Nephron progenitor cell (in vitro differentiated cells): ENCODE measurements around the gene TSPAN5.

Experiments used
- DNase-seq: peaks from one replicate; pipeline ENCODE4 v3.0.0; 2021
- H3K27ac Mint-ChIP-seq: 2 replicates; pipeline ENCODE4 v1.8.0; 2021; ENCODE audit warnings: mild to moderate bottlenecking, moderate library complexity, mixed read lengths
- H3K27me3 Mint-ChIP-seq: 2 replicates; pipeline ENCODE4 v1.8.0; 2021; ENCODE audit warnings: mild to moderate bottlenecking, low read depth, mixed read lengths; ENCODE audit not compliant: poor library complexity
- H3K36me3 Mint-ChIP-seq: 2 replicates; pipeline ENCODE4 v1.8.0; 2021; ENCODE audit warnings: low read depth, mixed read lengths
- H3K4me1 Mint-ChIP-seq: 2 replicates; pipeline ENCODE4 v1.8.0; 2021; ENCODE audit warnings: mixed read lengths
- H3K4me3 Mint-ChIP-seq: 2 replicates; pipeline ENCODE4 v1.8.0; 2021; ENCODE audit warnings: mild to moderate bottlenecking, moderate library complexity, mixed read lengths
- H3K9me3 Mint-ChIP-seq: 2 replicates; pipeline ENCODE4 v1.8.0; 2021; ENCODE audit warnings: mild to moderate bottlenecking, moderate library complexity, mixed read lengths
- TF ChIP-seq, protein P1 (sequence below): fragments of 200-600 bp; sonication (generic); IDR thresholded peaks from 2 replicates; pipeline ENCODE4 v1.5.0; 2021; ENCODE audit warnings: antibody characterized with exemption

TSPAN5 gene

GRCh38 chr4:98632258-98632657 lies 26.2 kb downstream of the TSPAN5 start:
- peak overlapping the region; percentile 50 for H3K27ac Mint-ChIP-seq
- peaks cover 47% of the 10 kb centered on the region for H3K4me1 Mint-ChIP-seq
- no peaks in the 10 kb centered on the region for H3K27me3 Mint-ChIP-seq
- peaks cover 34% of the 10 kb centered on the region for H3K36me3 Mint-ChIP-seq
- H3K9me3 Mint-ChIP-seq: peaks cover 18% of the 10 kb centered on the region
- TF ChIP-seq, protein P1, sequence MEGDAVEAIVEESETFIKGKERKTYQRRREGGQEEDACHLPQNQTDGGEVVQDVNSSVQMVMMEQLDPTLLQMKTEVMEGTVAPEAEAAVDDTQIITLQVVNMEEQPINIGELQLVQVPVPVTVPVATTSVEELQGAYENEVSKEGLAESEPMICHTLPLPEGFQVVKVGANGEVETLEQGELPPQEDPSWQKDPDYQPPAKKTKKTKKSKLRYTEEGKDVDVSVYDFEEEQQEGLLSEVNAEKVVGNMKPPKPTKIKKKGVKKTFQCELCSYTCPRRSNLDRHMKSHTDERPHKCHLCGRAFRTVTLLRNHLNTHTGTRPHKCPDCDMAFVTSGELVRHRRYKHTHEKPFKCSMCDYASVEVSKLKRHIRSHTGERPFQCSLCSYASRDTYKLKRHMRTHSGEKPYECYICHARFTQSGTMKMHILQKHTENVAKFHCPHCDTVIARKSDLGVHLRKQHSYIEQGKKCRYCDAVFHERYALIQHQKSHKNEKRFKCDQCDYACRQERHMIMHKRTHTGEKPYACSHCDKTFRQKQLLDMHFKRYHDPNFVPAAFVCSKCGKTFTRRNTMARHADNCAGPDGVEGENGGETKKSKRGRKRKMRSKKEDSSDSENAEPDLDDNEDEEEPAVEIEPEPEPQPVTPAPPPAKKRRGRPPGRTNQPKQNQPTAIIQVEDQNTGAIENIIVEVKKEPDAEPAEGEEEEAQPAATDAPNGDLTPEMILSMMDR: no peak
- no peak overlapping the region for H3K4me3 Mint-ChIP-seq
- no peak for DNase-seq

DNA sequence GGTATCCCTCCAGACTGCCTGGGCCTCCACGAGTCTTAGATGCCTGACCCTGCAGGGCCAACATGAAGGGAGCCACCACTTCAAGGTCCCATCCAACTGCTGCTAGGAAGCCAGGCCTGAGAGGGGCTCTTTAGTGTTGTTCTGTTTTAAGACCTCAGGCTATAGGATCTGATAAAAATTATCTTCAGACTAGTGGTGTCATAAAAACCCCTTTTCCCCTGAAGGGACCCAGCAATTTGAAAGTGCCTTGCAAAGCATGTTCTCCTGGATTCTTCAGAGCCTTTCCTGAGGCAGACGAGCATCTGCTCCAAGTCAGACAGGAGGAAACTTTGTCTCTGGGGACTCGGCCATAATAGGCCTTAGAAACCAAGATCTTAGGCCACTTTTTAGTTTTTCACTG lies 26.9 kb downstream of the TSPAN5 start:
- peaks cover 34% of the 10 kb centered on the region for H3K36me3 Mint-ChIP-seq
- no peaks in the 10 kb centered on the region for H3K27me3 Mint-ChIP-seq
- no peak overlapping the region for H3K4me3 Mint-ChIP-seq
- H3K27ac Mint-ChIP-seq: peak overlapping the region; percentile 50
- DNase-seq: no peak
- peaks cover 53% of the 10 kb centered on the region for H3K4me1 Mint-ChIP-seq
- TF ChIP-seq, protein P1: no peak
- H3K9me3 Mint-ChIP-seq: peaks cover 18% of the 10 kb centered on the region

DNA sequence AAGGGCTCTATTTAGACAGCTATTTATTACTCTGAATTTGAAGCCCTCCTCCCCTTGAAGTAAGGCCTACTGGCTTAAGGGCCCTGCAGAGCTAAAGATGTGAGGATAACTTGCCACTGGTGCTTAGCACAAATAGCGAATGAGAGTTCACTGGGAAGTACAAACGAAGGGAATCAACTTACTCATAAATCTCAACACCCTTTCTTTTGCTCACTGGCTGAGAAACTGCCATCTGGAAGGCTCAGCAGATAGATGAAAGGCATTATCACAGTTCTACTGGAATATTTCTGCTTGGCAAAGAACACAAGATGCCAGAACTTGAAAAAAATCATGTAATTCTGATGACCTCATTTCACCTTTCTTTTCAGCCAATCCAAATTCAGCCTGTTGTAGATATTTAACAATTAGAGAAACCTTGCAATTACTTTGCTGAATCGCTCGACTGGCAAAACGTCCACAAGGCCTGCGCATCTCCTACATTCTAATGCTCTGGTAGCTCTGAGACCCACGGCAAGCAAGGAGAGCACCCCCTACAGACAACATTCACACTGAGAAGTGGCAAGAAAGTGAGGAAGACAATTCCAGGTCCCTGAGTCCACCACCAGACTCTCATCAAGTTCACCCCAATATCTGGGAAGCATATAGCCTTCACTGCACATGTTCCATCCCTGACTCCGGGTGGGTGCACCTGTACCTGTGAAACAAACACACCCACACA lies 27.5 kb downstream of the TSPAN5 start:
- no peak for DNase-seq

GRCh38 chr4:98627531-98628257 lies 30.7 kb downstream of the TSPAN5 start:
- Mint-ChIP-seq H3K9me3 (peaks cover 7% of the 10 kb centered on the region), H3K4me1 (peaks cover 67% of the 10 kb centered on the region), H3K4me3 (no peak overlapping the region), H3K36me3 (peaks cover 16% of the 10 kb centered on the region), H3K27me3 (no peaks in the 10 kb centered on the region), H3K27ac (peak overlapping the region; percentile 7)
- TF ChIP-seq, protein P1: no peak
- no peak for DNase-seq

More for the DNA sequence above, 27.5 kb downstream of the TSPAN5 start:
- peaks cover 34% of the 10 kb centered on the region for H3K36me3 Mint-ChIP-seq
- peak overlapping the region; percentile 72 for H3K27ac Mint-ChIP-seq
- H3K4me1 Mint-ChIP-seq: peaks cover 59% of the 10 kb centered on the region
- no peak overlapping the region for H3K4me3 Mint-ChIP-seq
- H3K27me3 Mint-ChIP-seq: no peaks in the 10 kb centered on the region
- TF ChIP-seq, protein P1: no peak
- H3K9me3 Mint-ChIP-seq: peaks cover 18% of the 10 kb centered on the region

- Mint-ChIP-seq H3K9me3 (peaks cover 3% of the 10 kb centered on the region), H3K4me3 (no peak overlapping the region), H3K4me1 (peaks cover 58% of the 10 kb centered on the region), H3K36me3 (peaks cover 12% of the 10 kb centered on the region), H3K27me3 (no peaks in the 10 kb centered on the region), H3K27ac (no peak overlapping the region)
- TF ChIP-seq, protein P1: no peak
- no peak for DNase-seq
These were observed 32.1 kb downstream of the TSPAN5 start for GRCh38 chr4:98626350-98626749.
